Measurements from ENCODE around the gene SPANXN4.

DNA sequence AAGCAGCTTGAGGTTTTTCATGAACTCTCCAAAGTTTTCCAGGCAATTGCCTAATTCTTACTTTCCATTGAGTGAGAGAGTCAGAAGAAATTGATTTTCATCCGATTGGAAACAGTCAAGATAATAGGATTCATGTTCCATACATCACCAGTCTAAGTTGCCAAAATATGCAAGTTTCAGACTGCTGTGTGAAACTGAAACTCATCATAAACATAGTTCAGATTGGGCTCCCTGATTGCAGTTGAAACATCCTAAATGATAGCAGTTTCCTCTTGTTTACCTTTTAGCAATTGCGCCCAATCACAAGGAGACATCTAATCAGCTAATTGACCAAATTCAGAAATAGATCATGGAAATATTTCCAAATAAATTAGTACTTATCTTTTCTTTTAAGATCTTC is 56.8 kb downstream of the SPANXN4 start:
- TF ChIP-seq, protein P1, sequence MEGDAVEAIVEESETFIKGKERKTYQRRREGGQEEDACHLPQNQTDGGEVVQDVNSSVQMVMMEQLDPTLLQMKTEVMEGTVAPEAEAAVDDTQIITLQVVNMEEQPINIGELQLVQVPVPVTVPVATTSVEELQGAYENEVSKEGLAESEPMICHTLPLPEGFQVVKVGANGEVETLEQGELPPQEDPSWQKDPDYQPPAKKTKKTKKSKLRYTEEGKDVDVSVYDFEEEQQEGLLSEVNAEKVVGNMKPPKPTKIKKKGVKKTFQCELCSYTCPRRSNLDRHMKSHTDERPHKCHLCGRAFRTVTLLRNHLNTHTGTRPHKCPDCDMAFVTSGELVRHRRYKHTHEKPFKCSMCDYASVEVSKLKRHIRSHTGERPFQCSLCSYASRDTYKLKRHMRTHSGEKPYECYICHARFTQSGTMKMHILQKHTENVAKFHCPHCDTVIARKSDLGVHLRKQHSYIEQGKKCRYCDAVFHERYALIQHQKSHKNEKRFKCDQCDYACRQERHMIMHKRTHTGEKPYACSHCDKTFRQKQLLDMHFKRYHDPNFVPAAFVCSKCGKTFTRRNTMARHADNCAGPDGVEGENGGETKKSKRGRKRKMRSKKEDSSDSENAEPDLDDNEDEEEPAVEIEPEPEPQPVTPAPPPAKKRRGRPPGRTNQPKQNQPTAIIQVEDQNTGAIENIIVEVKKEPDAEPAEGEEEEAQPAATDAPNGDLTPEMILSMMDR (IDR thresholded peaks at IDR 0.05; ENCODE audit: low read depth, low read length, poor library complexity, severe bottlenecking) = no peak
- TF ChIP-seq EZH2phosphoT487 (IDR thresholded peaks at IDR 0.05; ENCODE audit: borderline replicate concordance, low read length) = no peak
